Keratinocyte (primary cell): ENCODE measurements around the gene CD200R1. TPM values are rescaled to one million over a fixed set of nuclear protein-coding genes. Genes with fewer than 3 reads are reported as not detected.

Experiments
- DNase-seq: peaks from one replicate; pipeline ENCODE4 v3.0.0-alpha.2; 2011; ENCODE audit warnings: low read depth, missing footprints, low spot score
- FAIRE-seq: peaks from 2 replicates; lab custom pipeline; 2011; peaks lifted over from hg19 to GRCh38; lab: Jason Lieb, UNC
- H2AFZ ChIP-seq: 2 replicates; pipeline ENCODE4 v1.6.0; 2012; ENCODE audit warnings: low read length, control low read depth, inconsistent platforms; ENCODE audit not compliant: control insufficient read depth
- H3K27ac ChIP-seq: 2 replicates; pipeline ENCODE4 v1.5.1; 2011; ENCODE audit warnings: low read length; ENCODE audit not compliant: control insufficient read depth, insufficient read depth
- H3K27me3 ChIP-seq: 3 replicates; pipeline ENCODE4 v1.6.0; 2011; ENCODE audit warnings: low read length; ENCODE audit not compliant: control insufficient read depth, insufficient read depth; ENCODE audit errors: extremely low read depth
- H3K36me3 ChIP-seq, 2 experiments: 2 replicates in 1 of 2; 3 replicates in 1 of 2; pipeline ENCODE4 v1.5.1; 2011; ENCODE audit warnings: low read length in 2 of 2, mild to moderate bottlenecking in 1 of 2; ENCODE audit not compliant: control insufficient read depth in 2 of 2, insufficient read depth in 2 of 2; ENCODE audit errors: extremely low read depth in 1 of 2
- H3K4me1 ChIP-seq: 3 replicates; pipeline ENCODE4 v1.5.1; 2011; ENCODE audit warnings: low read length; ENCODE audit not compliant: control insufficient read depth, insufficient read depth; ENCODE audit errors: extremely low read depth
- H3K4me2 ChIP-seq: 3 replicates; pipeline ENCODE4 v1.6.0; 2011; ENCODE audit warnings: low read depth, low read length; ENCODE audit not compliant: control insufficient read depth, insufficient read depth; ENCODE audit errors: extremely low read depth
- H3K4me3 ChIP-seq, 3 experiments: fragments of 200-600 bp in 1 of 3; sonication (generic) in 1 of 3; 2 replicates in 2 of 3; 3 replicates in 1 of 3; pipeline ENCODE4 v1.5.1; 2011 to 2016; ENCODE audit warnings: low read length in 3 of 3, mild to moderate bottlenecking in 3 of 3, control low read depth in 2 of 3, inconsistent platforms in 1 of 3, low read depth in 1 of 3, mixed read lengths in 1 of 3, mixed run types in 1 of 3, moderate library complexity in 1 of 3; ENCODE audit not compliant: control insufficient read depth in 2 of 3, insufficient read depth in 2 of 3; ENCODE audit errors: extremely low read depth in 1 of 3
- H3K79me2 ChIP-seq: 2 replicates; pipeline ENCODE4 v1.6.0; 2012; ENCODE audit warnings: low read length; ENCODE audit not compliant: control insufficient read depth, insufficient read depth
- H3K9ac ChIP-seq: 3 replicates; pipeline ENCODE4 v1.6.0; 2011; ENCODE audit warnings: low read length; ENCODE audit not compliant: control insufficient read depth, insufficient read depth; ENCODE audit errors: extremely low read depth
- H3K9me1 ChIP-seq: 3 replicates; pipeline ENCODE4 v1.6.0; 2011; ENCODE audit warnings: low read length; ENCODE audit not compliant: control insufficient read depth, insufficient read depth; ENCODE audit errors: extremely low read depth
- H3K9me3 ChIP-seq: 2 replicates; pipeline ENCODE4 v1.5.1; 2012; ENCODE audit warnings: low read depth, low read length; ENCODE audit not compliant: control insufficient read depth
- H4K20me1 ChIP-seq: 3 replicates; pipeline ENCODE4 v1.6.0; 2011; ENCODE audit warnings: low read length; ENCODE audit not compliant: control insufficient read depth, insufficient read depth; ENCODE audit errors: extremely low read depth
- EZH2 ChIP-seq: IDR thresholded peaks from one replicate; pipeline ENCODE4 v1.6.1; 2012; ENCODE audit warnings: inconsistent platforms, mild to moderate bottlenecking, low read length, moderate library complexity
- dilution Hi-C: fragments of 300-500 bp; cut with MboI; formaldehyde crosslinking; loops from one replicate; pipeline ENCODE4 v1.7.0; 2020; ENCODE audit warnings: low sequenced_read_pairs; ENCODE audit not compliant: extremely low pct_ligation_motif_present
- polyA plus RNA-seq, 5 experiments: library from polyadenylated mRNA; depleted of rRNA in 3 of 5; stranded (reverse) in 3 of 5; stranded (forward) in 1 of 5; unstranded in 1 of 5; fragments of >200 nt; gene quantifications; 1 replicate in 1 of 5; 2 replicates in 3 of 5; 3 replicates in 1 of 5; pipeline versions ENCODE4 v1.2.1 to v1.2.3, GENCODE V29; 2011 to 2012; ENCODE audit warnings: missing spikeins in 2 of 5, low read depth in 1 of 5, low replicate concordance in 1 of 5
- TF ChIP-seq, protein P1 (sequence below), 3 experiments: IDR thresholded peaks in 1 of 3; conservative IDR thresholded peaks in 1 of 3; optimal IDR thresholded peaks in 1 of 3; 2 replicates in 2 of 3; 3 replicates in 1 of 3; pipeline versions ENCODE3 to v1.5.1; 2011; ENCODE audit warnings: low read length in 3 of 3, mild to moderate bottlenecking in 3 of 3, moderate library complexity in 2 of 3, control low read depth in 1 of 3, inconsistent platforms in 1 of 3; ENCODE audit not compliant: insufficient read depth in 2 of 3; ENCODE audit errors: extremely low read depth in 1 of 3

The CD200R1 gene
- polyA plus RNA-seq, 1 donor (not counting 4 experiments of a cell fraction or from before 2014, with no cell fraction given) = 1.6 TPM

DNA sequence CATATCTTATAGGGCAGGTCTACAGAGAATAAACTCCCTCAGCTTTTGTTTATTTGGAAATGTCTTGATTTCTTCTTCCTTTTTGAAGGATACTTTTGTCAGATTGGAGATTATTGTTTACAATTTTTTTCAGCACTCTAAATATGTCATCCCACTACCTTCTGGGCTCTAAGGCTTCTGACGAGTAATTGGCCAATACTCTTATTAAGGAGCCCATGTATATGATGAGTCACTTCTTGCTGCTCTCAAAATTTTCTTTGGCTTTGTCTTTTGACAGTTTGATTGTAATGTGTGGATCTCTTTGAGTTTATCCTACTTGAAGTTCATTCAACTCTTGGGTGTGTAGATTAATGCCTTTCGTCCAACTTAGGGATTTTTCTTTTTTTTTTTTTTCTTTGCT, 99.3 kb downstream of the CD200R1 start:
- Histone ChIP-seq H3K36me3 (no peaks in the 10 kb centered on the region), H2AFZ (no peak overlapping the region), H3K27ac (no peak overlapping the region), H3K79me2 (no peaks in the 10 kb centered on the region), H4K20me1 (no peaks in the 10 kb centered on the region), H3K27me3 (no peaks in the 10 kb centered on the region), H3K9me3 (no peaks in the 10 kb centered on the region), H3K9me1 (no peaks in the 10 kb centered on the region), H3K9ac (no peak overlapping the region), H3K4me1 (no peaks in the 10 kb centered on the region), H3K4me2 (no peak overlapping the region), H3K4me3 (no peak overlapping the region)
- dilution Hi-C loops = no loop called here
- FAIRE-seq = no peak
- TF ChIP-seq, protein P1, sequence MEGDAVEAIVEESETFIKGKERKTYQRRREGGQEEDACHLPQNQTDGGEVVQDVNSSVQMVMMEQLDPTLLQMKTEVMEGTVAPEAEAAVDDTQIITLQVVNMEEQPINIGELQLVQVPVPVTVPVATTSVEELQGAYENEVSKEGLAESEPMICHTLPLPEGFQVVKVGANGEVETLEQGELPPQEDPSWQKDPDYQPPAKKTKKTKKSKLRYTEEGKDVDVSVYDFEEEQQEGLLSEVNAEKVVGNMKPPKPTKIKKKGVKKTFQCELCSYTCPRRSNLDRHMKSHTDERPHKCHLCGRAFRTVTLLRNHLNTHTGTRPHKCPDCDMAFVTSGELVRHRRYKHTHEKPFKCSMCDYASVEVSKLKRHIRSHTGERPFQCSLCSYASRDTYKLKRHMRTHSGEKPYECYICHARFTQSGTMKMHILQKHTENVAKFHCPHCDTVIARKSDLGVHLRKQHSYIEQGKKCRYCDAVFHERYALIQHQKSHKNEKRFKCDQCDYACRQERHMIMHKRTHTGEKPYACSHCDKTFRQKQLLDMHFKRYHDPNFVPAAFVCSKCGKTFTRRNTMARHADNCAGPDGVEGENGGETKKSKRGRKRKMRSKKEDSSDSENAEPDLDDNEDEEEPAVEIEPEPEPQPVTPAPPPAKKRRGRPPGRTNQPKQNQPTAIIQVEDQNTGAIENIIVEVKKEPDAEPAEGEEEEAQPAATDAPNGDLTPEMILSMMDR (optimal IDR thresholded peaks at IDR 0.05 in 1 of 3, IDR thresholded peaks at IDR 0.05 in 1 of 3, conservative IDR thresholded peaks at IDR 0.05 in 1 of 3; ENCODE audit: extremely low read depth in 1 of 3, insufficient read depth in 2 of 3, low read length in 3 of 3) = no peak
- TF ChIP-seq EZH2 = no peak
- DNase-seq = no peak

DNA sequence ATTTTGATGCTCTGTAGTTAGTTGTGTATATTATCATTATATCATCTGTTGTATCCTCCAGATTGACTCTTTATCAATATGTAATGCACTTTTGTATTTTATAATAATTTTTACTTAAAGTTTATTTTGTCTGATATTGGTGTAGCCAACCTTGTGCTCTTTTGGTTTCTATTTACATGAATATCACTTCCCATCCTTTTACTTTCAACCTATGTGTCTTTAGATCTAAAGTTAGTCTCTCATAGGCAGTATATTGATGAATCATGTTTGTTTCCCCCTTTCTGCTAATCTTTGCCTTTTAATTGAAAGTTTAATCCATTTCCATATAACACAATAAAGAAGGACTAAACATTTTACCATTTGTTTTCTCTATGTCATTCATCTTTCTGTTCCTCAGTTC, 100.2 kb downstream of the CD200R1 start:
- H4K20me1 ChIP-seq = no peaks in the 10 kb centered on the region
- no peaks in the 10 kb centered on the region for H3K27me3 ChIP-seq
- no peaks in the 10 kb centered on the region for H3K9me1 ChIP-seq
- no peaks in the 10 kb centered on the region for H3K4me1 ChIP-seq
- no peaks in the 10 kb centered on the region for H3K79me2 ChIP-seq
- no peak overlapping the region for H3K27ac ChIP-seq
- no peak overlapping the region for H3K4me2 ChIP-seq
- FAIRE-seq = no peak
- no peak overlapping the region for H3K9ac ChIP-seq
- H2AFZ ChIP-seq = no peak overlapping the region
- TF ChIP-seq, protein P1 (optimal IDR thresholded peaks at IDR 0.05 in 1 of 3, IDR thresholded peaks at IDR 0.05 in 1 of 3, conservative IDR thresholded peaks at IDR 0.05 in 1 of 3; ENCODE audit: extremely low read depth in 1 of 3, insufficient read depth in 2 of 3, low read length in 3 of 3) = no peak
- no peak for TF ChIP-seq EZH2
- no peak overlapping the region for H3K4me3 ChIP-seq
- H3K9me3 ChIP-seq = no peaks in the 10 kb centered on the region
- dilution Hi-C loops = no loop called here
- no peaks in the 10 kb centered on the region for H3K36me3 ChIP-seq
- DNase-seq = no peak
